Endodermal cell (in vitro differentiated cells): ENCODE results near the gene CCDC93. TPM values are rescaled to one million over a fixed set of nuclear protein-coding genes. Genes with fewer than 3 reads are reported as not detected.

Source experiments
- DNase-seq: peaks from one replicate; pipeline ENCODE4 v3.0.0-alpha.2; 2017
- H3K27ac ChIP-seq: 2 replicates; pipeline ENCODE4 v1.5.1; 2013; ENCODE audit warnings: mild to moderate bottlenecking, low read depth, low read length, moderate library complexity
- H3K27me3 ChIP-seq: 2 replicates; pipeline ENCODE4 v1.6.1; 2013; ENCODE audit warnings: mild to moderate bottlenecking, low read length, moderate library complexity; ENCODE audit not compliant: insufficient read depth, control insufficient read depth, poor library complexity, severe bottlenecking
- H3K36me3 ChIP-seq: 2 replicates; pipeline ENCODE4 v1.7.0; 2013; ENCODE audit warnings: mild to moderate bottlenecking, low read length, moderate library complexity; ENCODE audit not compliant: control insufficient read depth, insufficient read depth
- H3K4me1 ChIP-seq: one replicate; pipeline ENCODE4 v1.7.0; 2013; ENCODE audit warnings: low read length; ENCODE audit not compliant: control insufficient read depth, insufficient read depth
- H3K4me3 ChIP-seq: 2 replicates; pipeline ENCODE4 v1.5.1; 2013; ENCODE audit warnings: mild to moderate bottlenecking, low read length, moderate library complexity
- H3K9ac ChIP-seq: 2 replicates; pipeline ENCODE4 v1.6.1; 2013; ENCODE audit warnings: mild to moderate bottlenecking, low read length, moderate library complexity; ENCODE audit not compliant: poor library complexity, severe bottlenecking; ENCODE audit errors: extremely low read depth
- H3K9me3 ChIP-seq: 2 replicates; pipeline ENCODE4 v1.6.1; 2013; ENCODE audit warnings: mild to moderate bottlenecking, low read length, moderate library complexity; ENCODE audit not compliant: control insufficient read depth
- H3K27ac Mint-ChIP-seq: 2 replicates; pipeline ENCODE4 v1.8.0; 2020; ENCODE audit warnings: mixed read lengths
- H3K27me3 Mint-ChIP-seq: 2 replicates; pipeline ENCODE4 v1.8.0; 2021; ENCODE audit warnings: mild to moderate bottlenecking, mixed read lengths; ENCODE audit not compliant: insufficient read depth
- H3K36me3 Mint-ChIP-seq: 2 replicates; pipeline ENCODE4 v1.8.0; 2020; ENCODE audit warnings: low read depth, mixed read lengths
- H3K4me1 Mint-ChIP-seq: 2 replicates; pipeline ENCODE4 v1.8.0; 2020; ENCODE audit warnings: mixed read lengths
- H3K4me3 Mint-ChIP-seq: 2 replicates; pipeline ENCODE4 v1.8.0; 2020; ENCODE audit warnings: mild to moderate bottlenecking, moderate library complexity, mixed read lengths
- H3K9me3 Mint-ChIP-seq: 2 replicates; pipeline ENCODE4 v1.8.0; 2020; ENCODE audit warnings: mild to moderate bottlenecking, mixed read lengths
- CTCF ChIP-seq: fragments of 200-600 bp; sonication (generic); conservative IDR thresholded peaks from 2 replicates; pipeline ENCODE4 v1.5.0; 2021; ENCODE audit warnings: antibody characterized with exemption, mild to moderate bottlenecking
- WGBS, 2 experiments: methylation state at CpG; one replicate each; pipeline versions ENCODE4 v1.1.5 to v1.1.7; 2013; ENCODE audit warnings: missing lambda C conversion rate in 2 of 2, mixed read lengths in 1 of 2; ENCODE audit not compliant: insufficient coverage in 1 of 2, insufficient read length in 1 of 2; 5-methylcytosine and 5-hydroxymethylcytosine counted together
- total RNA-seq, 2 donors: library from RNA; stranded (reverse); fragmentation: NEBNext Ultra II Directional in 1 of 2; extraction: Animal tissue kit (Norgen Biotek cat#: 25700) in 1 of 2; gene quantifications; 2 replicates in 1 of 2; 3 replicates in 1 of 2; pipeline ENCODE4 v1.2.1, GENCODE V29; 2021

Gene CCDC93
- total RNA-seq, 2 donors from 2014 or later: 35.6 to 36.6 TPM

GRCh38 chr2:117943013-117943672, 70.7 kb downstream of the CCDC93 start:
- Mint-ChIP-seq H3K36me3 (peaks cover 59% of the 10 kb centered on the region), H3K27ac (no peak overlapping the region), H3K9me3 (no peaks in the 10 kb centered on the region), H3K4me3 (no peak overlapping the region), H3K4me1 (peaks cover 7% of the 10 kb centered on the region), H3K27me3 (no peaks in the 10 kb centered on the region)
- 94 to 100% methylated on average over 1 to 3 of the region's 3 CpGs for WGBS, 2 experiments
- Histone ChIP-seq H3K4me3 (no peak overlapping the region), H3K4me1 (peaks cover 6% of the 10 kb centered on the region), H3K27ac (no peak overlapping the region), H3K9me3 (no peaks in the 10 kb centered on the region), H3K9ac (no peak overlapping the region), H3K27me3 (no peaks in the 10 kb centered on the region), H3K36me3 (peaks cover 79% of the 10 kb centered on the region)
- no peak for DNase-seq
- TF ChIP-seq CTCF: no peak

GRCh38 chr2:117942551-117942950, 71.3 kb downstream of the CCDC93 start:
- Histone ChIP-seq H3K4me3 (no peak overlapping the region), H3K27ac (no peak overlapping the region), H3K9ac (no peak overlapping the region), H3K9me3 (no peaks in the 10 kb centered on the region), H3K27me3 (no peaks in the 10 kb centered on the region), H3K36me3 (peaks cover 80% of the 10 kb centered on the region), H3K4me1 (peaks cover 7% of the 10 kb centered on the region)
- Mint-ChIP-seq H3K4me1 (peaks cover 7% of the 10 kb centered on the region), H3K27me3 (no peaks in the 10 kb centered on the region), H3K4me3 (no peak overlapping the region), H3K9me3 (no peaks in the 10 kb centered on the region), H3K27ac (peak overlapping the region; percentile 10), H3K36me3 (peaks cover 60% of the 10 kb centered on the region)
- TF ChIP-seq CTCF: no peak
- WGBS, 2 experiments: 86 to 90% methylated on average over 2 of the region's 2 CpGs
- DNase-seq: no peak

DNA sequence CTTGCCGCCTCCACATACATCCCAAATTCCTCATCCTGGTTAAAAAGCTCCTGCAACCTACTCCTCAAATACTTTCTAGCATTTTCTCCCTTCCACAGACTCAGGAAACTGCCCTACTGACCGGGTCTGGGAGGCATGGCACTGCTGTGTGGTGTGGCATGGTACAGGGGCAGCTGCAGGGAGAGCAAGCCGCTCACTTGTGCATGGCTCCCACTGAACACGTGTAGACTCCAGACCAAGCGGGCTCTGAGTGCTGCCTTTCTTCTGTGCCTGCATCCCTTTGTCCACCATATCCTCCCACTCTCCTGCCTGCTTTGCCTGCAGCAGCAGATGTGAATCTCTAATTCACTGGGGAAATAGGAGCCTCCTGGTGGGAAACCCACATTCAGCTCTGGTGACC, 72.2 kb downstream of the CCDC93 start:
- H3K4me3 Mint-ChIP-seq: no peak overlapping the region
- Histone ChIP-seq H3K9ac (no peak overlapping the region), H3K4me1 (peaks cover 11% of the 10 kb centered on the region), H3K27me3 (no peaks in the 10 kb centered on the region), H3K4me3 (no peak overlapping the region), H3K9me3 (no peaks in the 10 kb centered on the region), H3K36me3 (peaks cover 74% of the 10 kb centered on the region), H3K27ac (peak overlapping the region; percentile 36)
- 88 to 93% methylated on average over 3 to 5 of the region's 5 CpGs for WGBS, 2 experiments
- peaks cover 55% of the 10 kb centered on the region for H3K36me3 Mint-ChIP-seq
- no peak for DNase-seq
- peaks cover 13% of the 10 kb centered on the region for H3K4me1 Mint-ChIP-seq
- no peak overlapping the region for H3K27ac Mint-ChIP-seq
- H3K27me3 Mint-ChIP-seq: no peaks in the 10 kb centered on the region
- no peak for TF ChIP-seq CTCF
- no peaks in the 10 kb centered on the region for H3K9me3 Mint-ChIP-seq
